ENCODE results near the gene HAUS3. TPM values are rescaled to one million over a fixed set of nuclear protein-coding genes. Genes with fewer than 3 reads are reported as not detected.

Gene HAUS3
- total and polyA plus RNA-seq, 2 of the 13 experiments (the other 11 are each of a cell fraction or from before 2014, with no cell fraction given) = 3.9 to 12.6 TPM

GRCh38 chr4:2241410-2242353, at the start of gene HAUS3, which contains the start of gene POLN (continued):
- TF ChIP-seq THRA (CRISPR knock-in tag; IDR thresholded peaks at IDR 0.05; ENCODE audit: borderline replicate concordance) (no peak), PHF20 (CRISPR knock-in tag; IDR thresholded peaks at IDR 0.05) (peak; percentile 70; the same call in 1 of the 2 replicates), ATM (IDR thresholded peaks at IDR 0.05; ENCODE audit: borderline replicate concordance) (no peak), ZNF350 (CRISPR knock-in tag; IDR thresholded peaks at IDR 0.05; ENCODE audit: borderline replicate concordance, low read depth) (peak; percentile 83; the same call in 1 of the 2 replicates), ZFP91 (CRISPR knock-in tag; IDR thresholded peaks at IDR 0.05; ENCODE audit: borderline replicate concordance) (peak; percentile 78; the same call in 1 of the 2 replicates), ZFY (CRISPR knock-in tag; IDR thresholded peaks at IDR 0.05) (peak; percentile 90), RNF219 (CRISPR knock-in tag; IDR thresholded peaks at IDR 0.05) (no peak), HCFC1 (IDR thresholded peaks at IDR 0.05; ENCODE audit: low read depth, low read length) (peak; percentile 43; the same call in 1 of the 2 replicates), ZNF296 (CRISPR knock-in tag; conservative IDR thresholded peaks at IDR 0.05) (no peak; the same call in 1 of the 2 replicates), ZNF580 (CRISPR knock-in tag; IDR thresholded peaks at IDR 0.05; ENCODE audit: borderline replicate concordance, low read depth) (0 out of 2 replicates have a peak, but pooled peaks have one; percentile 41), ZNF251 (CRISPR knock-in tag; IDR thresholded peaks at IDR 0.05) (no peak), ZBTB10 (CRISPR knock-in tag; IDR thresholded peaks at IDR 0.05; ENCODE audit: borderline replicate concordance) (no peak), ZBTB43 (CRISPR knock-in tag; conservative IDR thresholded peaks at IDR 0.05) (no peak), KLF6 (CRISPR knock-in tag; IDR thresholded peaks at IDR 0.05) (no peak), U2AF2 (IDR thresholded peaks at IDR 0.05; ENCODE audit: low read depth, low read length) (no peak), PTBP1 (IDR thresholded peaks at IDR 0.05; ENCODE audit: low read depth, low read length, poor library complexity, severe bottlenecking) (no peak), HNF4A (CRISPR knock-in tag; IDR thresholded peaks at IDR 0.05) (no peak), ZNF546 (CRISPR knock-in tag; conservative IDR thresholded peaks at IDR 0.05) (0 out of 2 replicates have a peak, but pooled peaks have one; percentile 43)

Data from HepG2 (cell line).